SW 1271 (cell line): ENCODE data around the gene G6PD.

Experiments used
- DNase-seq, 2 experiments: peaks; one replicate each; lab custom pipeline; 2025; lab: John Stamatoyannopoulos, UW

G6PD gene

DNA sequence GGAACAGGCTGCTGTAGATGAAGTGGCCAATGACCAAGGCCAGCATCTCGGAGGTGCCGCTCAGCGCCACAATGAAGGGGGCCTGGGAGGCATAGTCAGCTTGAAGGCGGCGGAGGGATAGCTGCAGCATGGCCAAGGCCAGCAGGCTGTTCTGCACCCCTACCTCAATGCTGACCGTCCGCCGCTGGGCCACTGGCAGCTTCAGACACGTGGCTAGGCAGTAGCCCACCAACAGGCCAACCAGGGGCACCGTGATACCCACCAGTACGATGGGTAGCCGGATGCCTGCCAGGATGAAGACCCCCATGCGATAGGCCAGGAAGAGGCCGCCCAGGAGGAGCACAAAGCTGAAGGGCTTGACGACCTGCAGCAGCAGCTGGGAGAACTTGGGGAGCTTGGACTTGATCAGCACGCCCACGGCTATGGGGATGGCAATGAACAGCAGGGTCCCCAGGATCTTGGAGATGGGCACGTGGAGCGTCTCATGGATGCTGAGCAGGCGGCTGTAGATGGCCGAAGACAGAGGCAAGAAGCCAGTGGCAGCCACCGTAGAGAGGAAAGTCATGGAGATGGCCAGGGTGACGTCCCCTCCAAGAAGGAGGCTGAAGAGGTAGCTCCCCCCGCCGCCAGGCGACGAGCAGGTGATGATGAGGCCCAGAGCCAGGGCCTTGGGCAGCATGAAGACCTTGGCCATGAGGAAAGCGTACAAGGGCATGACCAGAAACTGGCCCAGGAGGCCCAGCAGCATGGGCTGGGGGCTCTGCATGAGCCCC is 58.9 kb downstream of the G6PD start:
- no peak for DNase-seq

- peak in 1 of 2 experiments; percentile 57 for DNase-seq
These were observed 60.0 kb downstream of the G6PD start, which contains the start of gene UBL4A for GRCh38 chrX:154486396-154487207. TSS of gene UBL4A (minus strand) at chrX:154486615. CDS start at chrX:154486584, 31 bp downstream.

GRCh38 chrX:154486052-154486395 is 60.6 kb downstream of the G6PD start:
- no peak for DNase-seq

- DNase-seq: no peak
These were observed 61.2 kb downstream of the G6PD start for GRCh38 chrX:154485150-154486051.

GRCh38 chrX:154484255-154485149 is 62.1 kb downstream of the G6PD start:
- DNase-seq: no peak

DNA sequence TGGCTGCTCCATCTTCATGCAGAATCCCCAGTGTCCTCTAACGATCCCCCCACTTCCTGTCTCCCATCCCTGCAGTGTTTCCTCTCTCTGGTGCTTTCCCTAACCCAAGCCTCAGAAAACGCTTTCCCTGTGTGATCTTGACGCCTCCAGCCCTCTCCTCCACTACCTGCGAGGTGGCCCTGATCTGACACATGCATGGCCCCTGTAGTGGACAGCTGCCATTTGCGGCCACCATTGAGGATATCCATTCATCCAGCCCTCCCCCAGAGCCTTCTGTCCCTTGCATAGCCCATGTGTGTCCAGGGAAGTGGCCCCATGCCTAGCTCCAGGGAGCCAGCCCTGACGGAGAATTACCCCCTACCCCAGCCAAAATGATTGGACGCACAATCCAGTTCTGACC is 63.3 kb downstream of the G6PD start:
- DNase-seq: no peak

DNA sequence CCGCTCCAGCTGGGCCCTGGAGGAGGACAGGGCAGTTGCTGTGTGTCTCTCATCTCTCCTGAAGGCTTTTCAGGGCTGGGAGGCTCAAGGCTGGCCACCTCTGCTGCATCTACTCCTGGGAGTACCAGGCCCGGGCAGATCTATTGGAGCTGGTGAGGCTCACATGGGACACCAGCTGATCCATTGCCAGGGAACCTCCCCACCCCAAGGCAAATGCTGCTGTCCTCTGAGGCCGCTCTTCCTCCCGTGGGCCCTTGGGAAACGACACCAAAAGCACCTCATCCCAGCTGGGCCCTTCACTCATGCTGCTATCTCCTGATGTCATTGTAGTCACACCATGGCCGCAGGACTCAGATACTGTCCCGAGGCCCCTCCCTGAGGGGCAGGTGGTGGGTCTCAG is 63.9 kb downstream of the G6PD start:
- no peak for DNase-seq

DNA sequence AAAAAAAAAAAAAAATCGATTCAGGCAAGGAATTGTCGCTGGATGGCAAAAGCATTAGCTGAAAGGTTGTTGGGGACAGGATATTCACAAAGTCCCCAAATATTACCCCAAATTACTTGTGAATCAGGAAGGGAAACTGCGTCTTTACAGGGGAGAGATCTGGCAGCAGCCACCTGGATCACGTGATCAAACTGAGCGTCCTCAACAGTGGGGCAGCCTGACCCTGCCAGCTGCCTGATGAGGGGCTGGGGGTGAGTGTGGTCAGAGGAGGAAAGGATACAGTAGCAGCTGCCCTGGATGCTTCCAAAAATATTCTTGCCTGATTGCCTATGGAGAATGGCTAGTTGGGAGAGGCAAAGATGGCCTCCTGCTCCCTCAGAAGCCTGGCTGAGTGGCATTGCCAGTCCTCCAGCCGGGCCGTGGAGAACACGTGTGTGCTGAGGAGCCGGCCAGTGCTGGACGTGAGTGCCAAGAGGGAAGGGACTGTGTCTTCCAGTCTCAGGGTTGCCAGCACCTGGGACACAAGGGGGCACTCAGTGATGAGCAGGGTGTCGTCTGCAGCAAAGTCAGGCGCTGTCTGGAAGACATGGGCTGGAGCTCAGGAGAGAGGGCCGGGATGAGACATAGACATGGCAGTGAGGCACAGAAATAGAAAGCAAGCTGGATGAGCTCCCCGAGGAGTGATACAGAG is 64.6 kb downstream of the G6PD start:
- DNase-seq: no peak
